HL-60/S4 treated with retinoic acid at 250 ng/mL for 4 days and 3 days (cell line): Measurements from ENCODE around the gene NCBP2.
"Not testable (repeated sequence)": the region's sequence is repeated elsewhere in the genome, so short reads cannot be mapped to it uniquely, and the experiment has no call there.

Source experiments
- in situ Hi-C: fragments of 300-500 bp; cut with MboI; formaldehyde crosslinking; loops from 2 replicates; pipeline ENCODE4 v1.7.0; 2022; ENCODE audit warnings: low sequenced_read_pairs

Gene NCBP2

DNA sequence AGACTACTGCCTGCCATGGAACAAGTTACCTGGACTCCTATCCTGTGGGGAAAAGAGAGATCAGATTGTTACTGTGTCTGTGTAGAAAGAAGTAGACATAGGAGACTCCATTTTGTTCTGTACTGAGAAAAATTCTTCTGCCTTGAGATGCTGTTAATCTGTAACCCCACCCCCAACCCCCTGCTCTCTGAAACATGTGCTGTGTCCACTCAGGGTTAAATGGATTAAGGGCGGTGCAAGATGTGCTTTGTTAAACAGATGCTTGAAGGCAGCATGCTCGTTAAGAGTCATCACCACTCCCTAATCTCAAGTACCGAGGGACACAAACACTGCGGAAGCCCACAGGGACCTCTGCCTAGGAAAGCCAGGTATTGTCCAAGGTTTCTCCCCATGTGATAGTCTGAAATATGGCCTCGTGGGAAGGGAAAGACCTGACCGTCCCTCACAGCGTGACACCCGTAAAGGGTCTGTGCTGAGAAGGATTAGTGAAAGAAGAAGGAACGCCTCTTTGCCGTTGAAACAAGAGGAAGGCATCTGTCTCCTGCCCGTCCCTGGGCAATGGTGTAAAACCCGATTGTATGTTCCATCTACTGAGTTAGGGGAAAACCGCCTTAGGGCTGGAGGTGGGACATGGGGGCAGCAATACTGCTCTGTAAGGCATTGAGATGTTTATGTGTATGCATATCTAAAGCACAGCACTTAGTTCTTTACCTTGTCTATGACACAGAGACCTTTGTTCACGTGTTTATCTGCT, 1.9 kb upstream of the NCBP2 start:
- in situ Hi-C loops = not testable (repeated sequence)

DNA sequence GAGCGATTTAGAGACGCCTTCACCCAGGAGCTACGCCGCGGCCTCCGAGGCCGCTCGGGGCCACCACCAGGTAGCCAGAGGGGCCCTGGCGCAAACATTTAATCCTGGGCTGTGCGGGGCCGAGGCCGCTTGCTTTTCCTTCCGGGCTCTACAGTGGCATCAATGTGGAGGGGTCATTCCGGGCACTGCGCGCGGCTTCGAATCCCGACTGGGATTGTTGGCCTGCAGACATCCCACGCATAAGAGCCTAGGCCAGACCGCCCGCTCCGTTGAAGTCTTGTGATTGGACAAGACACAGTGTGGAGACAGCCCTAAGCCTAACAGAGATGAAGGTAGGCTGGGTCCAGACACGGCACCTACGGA, 568 bp upstream of the NCBP2 start:
- in situ Hi-C loops = no loop called here

DNA sequence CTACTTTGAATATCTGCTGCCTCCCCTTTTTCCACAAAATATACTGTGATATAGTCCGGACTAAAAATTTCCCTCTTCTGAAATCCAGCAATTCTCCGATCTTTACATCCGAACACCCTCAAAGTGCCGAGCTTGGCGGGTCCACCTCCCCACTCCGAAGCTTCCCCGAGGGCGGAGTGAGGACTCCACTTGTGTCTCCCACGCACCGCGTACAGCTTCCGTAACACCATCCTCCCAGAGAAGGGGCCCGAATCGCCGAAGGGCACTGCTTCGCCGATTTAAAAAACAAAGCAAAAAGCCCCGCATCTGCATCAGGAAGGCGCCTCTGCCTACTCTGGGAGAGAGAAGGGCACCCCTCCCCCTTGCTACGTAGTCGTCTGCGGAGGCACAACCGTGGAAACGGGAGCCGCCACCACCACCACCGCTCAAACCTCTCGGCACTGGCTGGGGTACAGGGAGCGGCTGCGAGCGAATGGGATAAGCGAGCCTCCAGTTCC, 551 bp downstream of the NCBP2 start:
- in situ Hi-C loops = no loop called here

DNA sequence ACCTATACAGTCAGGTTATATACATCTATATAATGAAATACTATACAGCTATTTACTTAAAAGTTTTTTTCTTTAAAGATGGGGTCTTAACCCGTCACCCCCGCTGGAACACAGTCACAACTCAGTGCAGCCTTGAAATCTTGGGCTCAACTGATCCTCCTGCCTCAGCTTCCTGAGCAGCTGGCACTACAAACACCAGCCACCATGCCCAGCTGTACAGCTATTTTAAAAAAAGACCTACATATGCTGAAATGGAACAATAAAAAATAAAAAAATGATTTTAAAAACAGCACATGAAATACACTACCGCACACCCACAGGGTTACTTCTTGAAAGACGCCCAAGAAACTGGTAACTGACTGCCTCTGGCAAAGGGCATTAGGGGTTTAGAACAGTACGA, 3.8 kb downstream of the NCBP2 start:
- in situ Hi-C loops = no loop called here

DNA sequence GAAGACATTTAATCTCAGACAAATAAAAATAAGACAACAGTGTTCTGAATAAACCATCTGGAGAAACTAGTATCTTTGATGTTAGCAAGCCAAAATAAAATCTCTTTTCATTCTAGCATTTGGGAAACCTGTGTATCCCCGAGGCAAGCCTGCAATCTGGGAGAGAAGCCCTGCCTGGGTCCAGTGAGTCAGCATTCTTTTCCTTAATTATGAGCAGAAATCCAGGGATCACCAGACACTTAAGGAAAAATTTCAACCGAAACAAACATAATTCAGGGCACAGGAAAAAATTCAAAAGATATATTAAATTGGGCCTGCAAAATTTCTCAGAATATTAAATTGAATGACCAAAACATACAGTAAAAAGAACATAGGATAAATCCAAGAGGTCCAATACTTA, 4.2 kb downstream of the NCBP2 start:
- in situ Hi-C loops = no loop called here

DNA sequence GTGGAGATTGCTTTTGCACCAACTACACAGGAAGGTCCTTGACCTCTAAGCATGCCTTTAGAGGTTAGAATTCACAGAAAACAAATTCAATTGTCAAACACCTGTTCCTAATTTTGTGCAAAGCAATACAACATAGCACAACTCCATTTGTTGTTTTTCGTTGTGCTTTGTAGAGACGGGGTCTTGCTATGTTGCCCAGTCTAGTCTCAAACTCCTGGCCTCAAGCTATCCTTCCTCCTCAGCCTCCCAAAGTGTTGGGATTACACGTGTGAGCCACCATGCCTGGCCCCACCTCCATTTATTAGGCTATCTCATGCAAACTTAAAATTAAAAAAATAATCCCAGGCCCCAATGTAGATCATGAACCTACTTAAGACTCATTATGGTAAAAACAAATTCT, 6.0 kb downstream of the NCBP2 start:
- in situ Hi-C loops = no loop called here

DNA sequence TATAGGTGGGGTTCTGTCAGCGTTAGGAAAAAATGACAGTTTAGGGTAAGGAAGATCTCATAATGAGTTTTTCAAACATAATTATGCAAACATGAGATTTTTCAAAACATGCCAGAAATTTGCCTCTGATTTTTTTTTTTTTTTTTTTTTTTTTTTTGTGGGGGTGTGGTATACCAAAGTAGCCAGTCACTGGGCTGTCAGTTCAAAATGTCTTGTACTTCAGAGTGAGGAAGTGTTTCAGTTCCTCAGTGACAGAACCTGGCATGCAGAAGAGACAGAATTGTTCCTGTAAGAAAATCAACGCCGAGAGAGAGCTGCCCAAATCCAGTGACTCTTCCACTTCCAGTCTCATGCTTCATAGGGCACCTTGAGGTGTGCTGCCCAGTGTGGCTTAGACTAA, 9.7 kb downstream of the NCBP2 start:
- in situ Hi-C loops = no loop called here

DNA sequence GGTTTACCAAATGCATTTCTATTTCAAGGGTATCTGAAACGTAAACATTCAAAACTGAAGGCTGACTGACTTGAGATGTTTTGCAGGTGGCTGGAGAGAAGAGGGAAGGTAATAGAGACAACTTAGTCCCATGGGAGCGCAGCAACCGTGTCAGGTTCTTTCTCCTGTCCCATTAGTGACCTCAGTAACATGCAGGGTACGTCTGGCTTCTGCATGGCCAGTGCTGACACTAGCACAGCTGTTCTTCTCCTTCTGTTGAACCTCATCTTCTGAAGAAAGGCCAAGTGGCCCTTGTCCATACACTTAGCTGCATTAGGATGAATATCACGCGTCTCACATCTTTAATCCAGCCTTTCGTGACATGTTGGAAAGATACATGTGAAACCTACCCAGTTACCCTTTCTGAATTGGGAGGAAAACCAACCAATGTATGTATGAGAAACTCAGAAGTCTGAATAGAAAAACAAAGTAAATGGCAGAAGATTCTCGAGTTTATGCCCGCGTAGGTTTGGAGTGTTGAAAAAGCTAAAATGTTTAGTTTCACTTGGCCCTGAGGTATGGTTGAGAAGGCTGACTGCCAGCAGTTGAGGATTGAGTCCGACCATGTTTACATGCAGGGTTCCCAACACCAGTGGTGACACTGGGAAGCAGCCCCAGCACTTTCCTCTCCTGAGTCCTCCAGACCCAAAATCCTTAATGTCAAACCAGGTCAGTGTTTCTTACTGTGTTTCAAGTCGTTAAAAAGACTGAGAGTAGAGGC, 10.3 kb downstream of the NCBP2 start:
- in situ Hi-C loops = no loop called here

DNA sequence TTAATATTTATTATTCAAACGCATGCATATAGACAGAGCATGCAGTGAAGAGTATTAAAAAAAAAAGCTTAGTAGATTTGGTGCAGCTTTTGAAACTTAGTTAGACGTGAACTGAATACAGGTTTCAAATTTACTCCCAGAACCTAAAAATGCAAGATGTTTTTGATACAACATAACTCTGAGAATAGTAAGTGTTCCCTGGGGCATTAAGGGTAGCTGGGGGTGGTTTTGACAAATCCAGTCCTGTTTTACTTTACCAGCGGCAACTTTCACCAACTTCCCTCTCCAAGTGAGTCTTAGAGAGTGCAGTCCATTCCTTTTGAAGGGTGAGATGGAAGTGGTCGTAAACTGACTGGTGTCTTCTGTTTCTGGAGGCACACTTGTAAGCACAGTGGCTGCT, 11.2 kb downstream of the NCBP2 start:
- in situ Hi-C loops = no loop called here

DNA sequence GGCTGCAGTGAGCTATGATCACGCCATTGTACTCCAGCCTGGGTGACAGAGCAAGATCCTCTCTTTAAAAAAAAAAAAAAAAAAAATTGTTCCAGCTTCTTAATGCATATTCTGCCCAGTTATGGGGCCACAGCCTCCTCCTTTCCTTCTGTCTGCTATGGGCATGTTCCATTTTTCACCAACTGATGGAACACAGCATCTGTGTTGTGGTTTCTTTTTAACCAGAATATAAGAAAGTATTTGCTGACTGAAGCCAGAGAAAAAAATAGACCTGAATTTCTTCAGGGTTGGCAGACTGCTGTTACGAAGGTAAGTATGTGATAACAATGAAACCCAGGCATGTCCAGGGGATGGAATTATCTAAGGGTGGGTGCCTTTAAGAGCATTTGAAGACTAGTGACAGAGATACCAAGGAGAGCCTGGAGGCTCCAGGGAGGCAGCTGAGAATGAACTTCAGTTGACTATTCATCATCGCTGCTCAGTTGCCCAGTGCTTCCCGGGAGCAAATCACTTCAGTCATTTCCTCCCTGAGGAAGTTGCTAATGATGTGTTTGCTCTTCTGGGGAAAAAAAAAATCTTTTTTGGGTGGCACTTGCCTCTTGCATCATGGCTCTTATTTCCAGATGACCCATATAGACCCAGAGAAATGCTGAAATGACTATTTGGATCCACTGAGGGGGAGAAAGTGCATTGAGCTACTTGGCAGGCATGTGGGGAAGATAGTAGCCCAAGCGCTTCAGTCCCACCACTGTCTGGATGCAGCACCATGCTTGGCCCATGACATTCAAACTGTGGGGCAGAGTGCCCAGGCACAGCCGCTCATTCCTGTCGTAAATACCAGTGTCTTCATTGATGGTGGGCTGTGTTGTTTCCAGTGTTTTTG, 14.5 kb downstream of the NCBP2 start:
- in situ Hi-C loops = no loop called here

DNA sequence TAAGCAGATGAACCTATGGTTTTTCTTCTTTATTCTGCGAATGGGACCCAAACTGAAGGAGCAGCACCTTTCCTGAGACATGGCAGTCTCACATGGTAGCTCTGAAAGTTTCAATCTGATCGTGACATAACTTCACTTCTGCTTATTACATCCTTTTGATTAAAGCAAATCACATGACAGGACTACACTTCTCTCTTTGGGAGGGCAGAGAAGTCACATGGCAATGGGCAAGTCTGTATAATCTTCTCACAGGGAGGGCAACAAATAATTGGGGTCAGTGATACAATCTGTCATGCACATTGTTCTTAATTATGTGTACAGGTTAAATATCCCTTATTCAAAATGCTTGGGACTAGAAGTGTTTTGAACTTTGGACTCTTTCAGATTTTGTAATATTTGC, 21.6 kb downstream of the NCBP2 start:
- in situ Hi-C loops = no loop called here

DNA sequence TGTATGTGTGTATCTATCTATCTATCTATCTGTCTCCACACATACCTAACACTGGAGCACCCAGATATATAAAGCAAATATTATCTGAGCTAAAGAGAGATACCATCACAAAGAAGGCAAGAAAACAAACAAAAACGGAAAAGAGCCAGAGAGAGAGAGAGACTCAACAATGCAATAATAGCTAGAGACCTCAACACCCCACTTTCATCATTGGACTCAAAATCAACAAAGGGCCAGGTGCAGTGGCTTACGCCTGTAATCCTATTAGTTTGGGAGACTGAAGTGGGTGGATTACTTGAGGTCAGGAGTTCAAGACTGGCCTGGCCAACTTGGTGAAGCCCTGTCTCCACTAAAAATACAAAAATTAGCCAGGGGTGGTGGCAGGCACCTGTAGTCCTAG, 23.4 kb downstream of the NCBP2 start:
- in situ Hi-C loops = no loop called here

DNA sequence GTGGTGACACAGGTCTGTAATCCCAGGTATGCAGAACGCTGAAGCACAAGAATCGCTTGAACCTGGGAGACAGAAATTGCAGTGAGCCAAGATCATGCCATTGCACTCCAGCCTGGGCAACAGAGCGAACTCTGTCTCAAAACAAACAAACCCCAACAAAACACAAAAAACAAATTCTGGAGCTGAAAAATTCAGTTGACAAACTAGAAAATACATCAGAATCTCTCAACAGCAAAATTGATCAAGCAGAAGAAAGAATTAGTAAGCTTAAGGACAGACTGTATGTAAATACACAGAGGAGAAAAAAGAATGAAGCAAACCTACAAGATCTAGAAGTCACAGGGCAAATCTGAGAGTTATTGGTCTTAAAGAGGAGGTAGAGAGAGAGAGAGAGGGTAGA, 25.3 kb downstream of the NCBP2 start:
- in situ Hi-C loops = no loop called here

DNA sequence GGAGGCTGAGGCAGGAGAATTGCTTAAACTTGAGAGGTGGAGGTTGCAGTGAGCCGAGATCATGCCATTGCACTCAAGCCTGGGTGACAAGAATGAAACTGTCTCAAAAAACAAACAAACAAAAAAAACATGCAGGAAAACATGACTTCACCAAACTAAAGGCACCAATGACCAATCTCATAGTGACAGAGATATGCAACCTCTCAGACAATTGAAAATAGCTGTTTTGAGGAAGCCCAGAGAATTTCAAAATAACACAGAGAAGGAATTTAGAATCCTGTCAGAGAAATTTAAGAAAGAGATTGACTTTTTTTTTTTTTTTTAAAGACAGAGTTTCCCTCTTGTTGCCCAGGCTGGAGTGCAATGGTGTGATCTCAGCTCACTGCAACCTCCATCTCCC, 26.1 kb downstream of the NCBP2 start:
- in situ Hi-C loops = no loop called here

DNA sequence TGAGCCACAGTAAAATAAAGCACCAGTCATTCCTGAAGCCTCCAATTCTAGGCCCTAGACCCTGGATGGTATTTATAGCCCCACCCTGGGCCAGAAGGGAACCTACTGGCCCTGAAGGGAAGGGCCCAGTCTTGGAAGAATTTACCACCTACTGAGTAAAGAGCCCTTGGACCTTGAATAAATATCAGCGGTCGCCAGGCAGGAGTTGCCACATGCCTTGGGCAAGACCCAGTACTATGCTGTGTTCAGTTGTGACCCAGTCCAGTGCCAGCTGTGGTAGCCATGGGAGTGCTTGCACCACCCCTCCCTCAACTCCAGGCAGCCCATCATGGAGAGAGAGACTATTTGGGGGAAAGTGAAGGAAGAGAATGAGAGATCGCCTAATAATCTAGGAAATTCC, 27.0 kb downstream of the NCBP2 start:
- in situ Hi-C loops = no loop called here

DNA sequence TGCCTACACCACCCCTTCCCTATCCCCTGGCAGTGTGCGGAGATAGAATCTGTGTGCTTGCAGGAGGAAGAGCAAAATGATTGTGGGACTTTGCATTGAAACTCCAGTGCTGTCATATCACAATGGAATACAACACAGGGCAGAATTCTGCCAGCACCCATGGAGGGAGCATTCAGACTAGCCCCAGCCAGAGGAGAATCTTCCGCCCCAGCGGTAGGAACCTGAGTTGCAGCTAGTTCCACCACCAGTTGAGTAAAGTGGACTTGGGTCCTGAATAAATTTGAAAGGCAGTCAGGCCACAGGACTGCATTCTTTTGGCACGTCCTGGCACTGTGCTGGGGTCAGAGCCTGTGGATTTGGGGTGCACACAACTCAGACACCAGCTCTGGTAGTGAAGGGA, 27.5 kb downstream of the NCBP2 start:
- in situ Hi-C loops = no loop called here

DNA sequence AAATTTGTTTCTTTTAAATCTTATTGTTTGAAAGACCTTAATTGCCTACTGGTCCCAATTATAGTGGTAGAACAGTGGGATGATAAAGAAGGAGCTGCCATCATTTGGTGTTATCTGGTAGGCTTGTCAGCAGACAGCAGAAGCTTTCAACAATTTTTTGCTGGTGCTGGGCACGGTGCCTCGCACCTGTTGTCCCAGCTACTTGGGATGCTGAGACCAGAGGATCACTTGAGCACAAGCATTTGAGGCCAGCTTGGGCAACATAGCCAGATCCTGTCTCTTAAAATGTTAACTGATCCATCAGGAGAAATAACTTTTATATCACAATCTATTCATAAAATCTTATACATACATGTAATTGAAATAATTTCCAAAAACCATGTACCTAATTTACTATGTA, 38.6 kb downstream of the NCBP2 start:
- in situ Hi-C loops = no loop called here

DNA sequence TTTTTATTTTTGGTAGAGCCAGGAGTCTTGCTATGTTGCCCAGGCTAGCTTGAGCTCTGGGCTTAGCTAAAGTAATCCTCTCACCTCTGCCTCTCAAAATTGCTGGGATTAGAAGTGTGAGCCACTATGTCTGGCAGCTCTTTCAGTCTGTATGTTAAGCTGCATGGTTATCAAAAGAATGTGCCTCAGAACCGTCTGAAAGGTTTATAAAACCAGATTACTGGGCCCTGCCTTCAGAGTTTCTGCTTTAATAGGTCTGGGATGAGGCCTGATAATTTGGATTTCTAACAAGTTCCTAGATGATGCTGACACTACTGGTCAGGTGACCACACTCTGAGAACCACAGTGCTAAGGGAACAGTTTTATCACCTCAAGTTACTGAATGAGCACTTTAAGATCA, 40.0 kb downstream of the NCBP2 start:
- in situ Hi-C loops = no loop called here

DNA sequence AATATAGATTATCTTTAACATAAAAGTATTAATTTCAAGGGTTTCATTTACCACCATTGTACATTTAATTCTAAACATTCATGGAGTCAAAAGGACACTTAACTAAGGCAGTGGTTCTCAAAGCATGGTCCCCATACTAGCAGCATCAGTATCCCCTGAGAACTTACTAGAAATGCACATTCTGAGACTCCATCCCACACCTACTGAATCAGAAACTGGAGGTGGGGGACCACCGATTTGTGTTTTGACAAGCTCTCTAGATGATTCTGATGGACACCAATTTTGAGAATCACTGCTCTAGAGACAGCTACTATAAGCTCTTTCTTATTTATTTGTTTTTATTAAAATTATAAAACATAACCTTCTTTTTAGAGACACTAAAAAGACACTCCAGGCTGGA, 40.6 kb downstream of the NCBP2 start:
- in situ Hi-C loops = no loop called here

DNA sequence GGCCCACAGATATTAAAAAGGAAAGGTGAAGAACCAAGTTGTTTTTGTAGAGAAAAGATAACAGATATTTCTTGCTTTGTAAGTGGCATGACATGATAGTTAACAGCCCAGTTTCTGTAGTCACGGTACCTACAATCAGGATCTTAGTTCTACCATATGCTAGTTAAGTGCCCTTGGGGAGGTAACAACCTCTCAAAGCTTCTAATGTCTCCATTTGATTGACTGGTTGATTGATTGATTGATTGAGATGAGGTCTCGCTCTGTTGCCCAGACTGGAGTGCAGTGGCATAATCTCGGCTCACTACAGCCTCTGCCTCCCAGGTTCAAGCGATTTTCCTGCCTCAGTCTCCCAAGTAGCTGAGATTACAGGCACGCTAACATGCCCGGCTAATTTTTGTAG, 46.1 kb downstream of the NCBP2 start:
- in situ Hi-C loops = no loop called here

DNA sequence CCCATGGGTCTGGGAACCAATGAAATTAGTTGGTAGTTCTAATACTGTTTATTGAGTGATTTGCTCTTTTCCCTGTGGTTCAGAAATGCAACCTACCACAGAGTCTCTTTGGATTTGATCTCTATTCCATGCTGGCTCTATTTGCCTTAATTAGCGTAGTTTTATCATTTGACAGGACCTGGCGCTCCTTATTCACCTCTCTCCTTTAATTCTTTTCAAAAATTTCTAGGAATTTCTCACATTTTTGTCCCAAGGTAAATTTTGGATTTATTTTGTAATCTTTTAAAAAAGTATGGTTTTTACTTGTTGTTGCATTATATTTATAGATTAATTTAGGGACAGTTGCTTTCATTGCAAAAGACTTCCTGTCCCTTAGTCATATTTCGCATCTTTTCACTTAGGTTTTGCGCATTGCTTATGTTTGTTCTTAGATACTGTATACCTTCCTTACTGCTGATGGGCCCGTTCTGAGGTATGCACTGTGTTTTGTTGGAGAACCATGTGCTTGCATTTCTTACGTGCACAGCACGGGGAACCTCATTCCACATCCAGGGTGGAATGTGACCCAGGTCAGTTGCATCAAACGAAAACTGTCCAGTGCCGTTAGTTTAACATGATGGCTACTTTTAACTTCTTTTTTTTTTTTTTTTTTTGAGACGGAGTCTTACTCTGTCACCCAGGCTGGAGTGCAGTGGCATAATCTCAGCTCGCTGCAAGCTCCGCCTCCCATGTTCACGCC, 47.6 kb downstream of the NCBP2 start:
- in situ Hi-C loops = no loop called here
